GM18526 (cell line): ENCODE measurements around the gene SSUH2.

Experiments
- POLR2A ChIP-seq: IDR thresholded peaks from 3 replicates; pipeline ENCODE4 v1.6.1; 2011; ENCODE audit not compliant: insufficient read length; ENCODE audit errors: extremely low read depth

Gene SSUH2, protein sequence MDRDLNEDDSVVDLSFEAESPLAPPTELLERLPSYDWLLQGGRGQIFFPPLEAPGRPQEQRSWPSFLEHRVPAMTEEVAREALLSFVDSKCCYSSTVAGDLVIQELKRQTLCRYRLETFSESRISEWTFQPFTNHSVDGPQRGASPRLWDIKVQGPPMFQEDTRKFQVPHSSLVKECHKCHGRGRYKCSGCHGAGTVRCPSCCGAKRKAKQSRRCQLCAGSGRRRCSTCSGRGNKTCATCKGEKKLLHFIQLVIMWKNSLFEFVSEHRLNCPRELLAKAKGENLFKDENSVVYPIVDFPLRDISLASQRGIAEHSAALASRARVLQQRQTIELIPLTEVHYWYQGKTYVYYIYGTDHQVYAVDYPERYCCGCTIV

DNA sequence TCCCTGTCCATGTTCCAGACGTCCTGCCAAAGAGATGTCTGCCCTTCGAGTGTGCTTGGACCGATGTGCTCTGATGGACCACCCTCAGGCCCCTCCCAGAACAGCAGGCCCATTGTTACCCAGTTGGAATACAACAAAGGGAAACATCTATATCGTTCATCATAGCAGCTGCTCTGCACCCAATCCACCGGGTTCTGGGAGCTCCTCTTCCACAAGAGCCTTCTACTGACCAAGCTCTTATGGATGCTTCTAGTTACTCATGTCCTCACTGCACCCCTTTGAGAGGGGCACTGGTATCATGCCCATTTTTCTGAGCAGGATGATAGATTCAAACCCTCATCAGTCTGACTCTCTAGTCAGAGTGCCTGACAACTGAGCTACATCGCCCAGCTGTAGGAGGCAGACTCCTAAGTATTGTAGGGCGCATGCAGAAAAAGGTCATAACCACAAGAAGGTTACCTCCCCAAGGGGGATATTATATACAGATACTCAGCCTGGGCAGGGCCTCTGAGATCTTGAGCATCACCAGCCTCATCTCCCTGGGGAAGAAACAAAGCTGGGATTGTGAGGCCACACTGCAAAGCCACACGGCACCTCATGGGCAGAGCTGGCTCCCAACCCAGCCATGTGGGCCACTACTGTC lies at the start of gene SSUH2:
SSUH2 (minus strand) TSS at position 51 of the 643 bp plus-strand sequence; CDS start at position 11, 40 bp downstream.
- no peak for TF ChIP-seq POLR2A

DNA sequence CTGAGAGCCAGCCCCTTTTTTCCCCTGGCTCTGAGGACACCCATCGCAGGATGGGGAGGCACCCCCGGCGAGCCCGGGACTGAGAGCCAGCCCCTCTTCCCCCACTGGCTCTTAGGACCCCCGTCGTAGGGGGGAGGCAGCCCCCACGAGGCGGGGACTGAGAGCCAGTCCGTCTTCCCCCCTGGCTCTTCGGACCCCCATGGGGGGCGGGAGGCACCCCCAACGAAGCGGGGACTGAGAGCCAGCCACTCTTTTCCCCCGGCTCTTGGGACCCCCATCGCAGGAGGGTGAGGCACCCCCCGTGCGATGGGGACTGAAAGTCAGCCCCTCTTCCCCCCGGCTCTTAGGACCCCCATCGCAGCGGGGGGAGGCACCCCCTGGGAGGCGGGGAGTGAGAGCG lies 36.8 kb upstream of the SSUH2 start:
- TF ChIP-seq POLR2A, result no peak

GRCh38 chr3:8678751-8679150 lies 34.2 kb upstream of the SSUH2 start:
- TF ChIP-seq POLR2A, result no peak

GRCh38 chr3:8673083-8673737 lies 28.6 kb upstream of the SSUH2 start:
- TF ChIP-seq POLR2A, result no peak

- no peak for TF ChIP-seq POLR2A
Observed at GRCh38 chr3:8669019-8669418, 24.4 kb upstream of the SSUH2 start.

DNA sequence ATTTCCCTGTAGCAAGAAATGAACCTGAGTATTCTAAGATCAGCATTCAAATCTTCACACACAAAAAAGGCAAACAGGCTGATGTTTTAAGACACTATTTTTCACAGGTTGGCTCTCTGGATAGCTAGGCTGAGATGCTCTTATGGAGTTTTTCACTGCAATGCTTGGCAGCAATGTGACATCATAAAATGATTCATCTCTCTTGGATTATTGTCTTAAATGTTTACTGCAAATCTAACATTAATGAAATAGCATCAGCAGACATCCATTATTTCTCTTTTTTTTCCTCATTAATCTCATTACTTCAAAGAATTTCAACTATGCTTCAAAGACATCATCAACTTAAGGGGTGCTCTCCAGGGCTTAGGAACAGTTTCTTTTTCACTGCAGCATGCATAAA lies 23.6 kb upstream of the SSUH2 start:
- TF ChIP-seq POLR2A, result no peak

DNA sequence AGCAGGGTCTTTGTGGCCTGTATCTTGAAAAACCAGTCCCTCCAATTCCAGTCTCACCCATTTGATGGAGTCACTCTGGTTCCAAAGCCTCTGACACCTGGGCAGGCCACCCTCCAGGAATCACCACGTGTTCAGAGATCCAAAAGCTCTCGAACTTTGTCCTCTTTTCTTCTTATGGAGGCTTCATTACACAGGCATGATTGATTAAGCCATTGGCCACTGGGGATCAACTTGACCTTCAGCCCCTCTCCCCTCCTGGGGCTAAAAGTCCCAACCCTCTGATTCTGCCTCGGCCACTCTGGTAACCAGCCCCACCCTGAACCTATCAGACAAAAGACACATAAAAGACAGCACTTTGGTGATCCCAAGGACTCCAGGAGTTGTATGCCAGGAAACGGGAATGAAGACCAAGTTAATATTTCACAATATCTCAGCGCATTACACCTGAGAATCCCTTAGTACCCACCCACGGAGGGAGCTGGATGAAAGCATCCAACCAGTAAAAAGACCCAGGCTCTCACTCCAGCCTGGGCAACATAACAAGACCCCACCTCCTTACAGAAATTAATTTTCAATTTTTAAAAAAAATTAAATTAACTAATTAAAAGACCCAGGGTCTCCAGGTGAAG lies 23.0 kb upstream of the SSUH2 start:
- TF ChIP-seq POLR2A, result no peak

DNA sequence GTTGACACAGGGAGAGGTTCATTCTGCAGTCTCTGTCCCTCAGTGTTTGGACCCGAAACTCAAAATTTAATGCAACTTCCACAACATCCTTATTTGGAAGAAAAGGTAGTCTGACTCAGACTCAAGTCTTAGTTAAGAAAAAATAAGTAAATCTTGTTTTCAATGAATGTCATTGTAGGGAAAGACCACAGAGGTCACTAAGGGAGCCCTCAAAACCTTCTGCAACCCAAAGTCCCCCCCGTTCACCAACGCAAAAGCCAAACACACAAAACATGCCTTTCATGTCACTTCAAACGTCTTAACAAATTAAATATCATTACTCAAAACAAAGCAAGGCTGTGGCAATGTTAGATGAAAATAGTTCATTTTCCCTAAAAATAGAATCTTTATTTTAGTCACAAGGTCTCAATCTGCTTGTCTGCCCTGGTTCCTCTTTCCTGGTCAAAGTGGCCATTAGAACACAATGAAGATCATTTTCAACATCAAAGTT lies 20.9 kb upstream of the SSUH2 start:
- TF ChIP-seq POLR2A, result no peak

DNA sequence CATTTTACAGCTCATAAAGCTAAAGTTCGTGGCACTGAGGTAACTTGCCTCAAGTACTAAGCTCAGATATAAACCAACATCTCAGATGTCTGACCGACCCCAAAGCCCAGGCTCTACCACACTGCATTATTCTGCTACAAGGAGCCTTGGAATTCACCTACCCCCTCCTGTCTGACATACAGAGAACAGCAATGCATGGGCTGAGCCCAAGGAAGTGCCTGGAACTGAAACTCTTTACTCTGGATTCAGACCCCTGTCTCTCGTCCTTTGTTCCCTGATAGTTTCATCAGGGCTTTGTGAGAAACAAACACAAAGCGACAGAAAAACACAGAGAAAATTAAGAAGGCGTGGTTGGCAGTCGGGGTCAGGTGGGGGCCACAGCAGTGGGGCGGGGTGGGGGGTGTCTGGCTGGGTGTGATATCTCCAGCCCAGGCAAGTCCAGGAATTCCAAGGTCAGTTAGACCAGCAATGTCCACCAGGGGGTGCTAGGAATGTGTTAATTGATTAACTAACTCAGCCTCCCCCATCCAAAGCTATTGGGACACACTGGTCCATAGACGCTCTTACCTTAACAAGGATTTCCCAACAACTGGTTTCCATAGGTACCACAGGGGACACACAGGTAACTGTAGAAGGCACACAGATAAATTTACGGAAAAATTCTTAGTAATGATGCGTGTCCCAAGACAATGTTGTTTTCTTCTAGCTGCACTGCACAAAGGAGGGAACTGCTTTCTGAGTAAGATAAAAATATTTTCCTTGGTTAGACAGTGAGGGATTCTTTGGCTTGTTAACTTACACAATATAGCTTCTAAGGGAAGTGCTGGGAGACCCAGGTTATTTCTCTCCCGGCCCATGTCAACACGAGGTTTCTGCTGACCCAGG lies 18.8 kb upstream of the SSUH2 start:
- no peak for TF ChIP-seq POLR2A

DNA sequence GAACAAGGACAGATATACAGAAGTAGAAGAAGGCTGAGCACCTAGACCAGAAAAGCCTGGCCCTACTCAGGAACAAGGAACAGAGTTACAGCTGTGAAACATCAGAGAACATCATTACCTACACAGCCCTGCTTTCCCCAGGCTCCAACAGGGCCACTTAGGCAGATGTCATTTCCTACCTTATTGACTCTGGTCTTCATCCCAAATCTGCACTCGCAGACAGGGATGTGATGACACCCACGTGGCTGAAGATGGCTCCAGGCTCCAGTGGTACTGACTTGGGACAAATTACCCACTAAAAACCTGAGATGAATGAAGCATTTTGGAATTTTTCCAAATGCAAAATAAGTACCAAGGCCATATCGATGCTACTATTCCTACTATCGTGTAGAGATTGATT lies 18.0 kb upstream of the SSUH2 start:
- TF ChIP-seq POLR2A, result no peak

GRCh38 chr3:8660175-8661118 lies 15.8 kb upstream of the SSUH2 start:
- no peak for TF ChIP-seq POLR2A

GRCh38 chr3:8659242-8659641 lies 14.6 kb upstream of the SSUH2 start:
- no peak for TF ChIP-seq POLR2A
